ENCODE measurements around the gene ZMIZ1.

ZMIZ1 gene

DNA sequence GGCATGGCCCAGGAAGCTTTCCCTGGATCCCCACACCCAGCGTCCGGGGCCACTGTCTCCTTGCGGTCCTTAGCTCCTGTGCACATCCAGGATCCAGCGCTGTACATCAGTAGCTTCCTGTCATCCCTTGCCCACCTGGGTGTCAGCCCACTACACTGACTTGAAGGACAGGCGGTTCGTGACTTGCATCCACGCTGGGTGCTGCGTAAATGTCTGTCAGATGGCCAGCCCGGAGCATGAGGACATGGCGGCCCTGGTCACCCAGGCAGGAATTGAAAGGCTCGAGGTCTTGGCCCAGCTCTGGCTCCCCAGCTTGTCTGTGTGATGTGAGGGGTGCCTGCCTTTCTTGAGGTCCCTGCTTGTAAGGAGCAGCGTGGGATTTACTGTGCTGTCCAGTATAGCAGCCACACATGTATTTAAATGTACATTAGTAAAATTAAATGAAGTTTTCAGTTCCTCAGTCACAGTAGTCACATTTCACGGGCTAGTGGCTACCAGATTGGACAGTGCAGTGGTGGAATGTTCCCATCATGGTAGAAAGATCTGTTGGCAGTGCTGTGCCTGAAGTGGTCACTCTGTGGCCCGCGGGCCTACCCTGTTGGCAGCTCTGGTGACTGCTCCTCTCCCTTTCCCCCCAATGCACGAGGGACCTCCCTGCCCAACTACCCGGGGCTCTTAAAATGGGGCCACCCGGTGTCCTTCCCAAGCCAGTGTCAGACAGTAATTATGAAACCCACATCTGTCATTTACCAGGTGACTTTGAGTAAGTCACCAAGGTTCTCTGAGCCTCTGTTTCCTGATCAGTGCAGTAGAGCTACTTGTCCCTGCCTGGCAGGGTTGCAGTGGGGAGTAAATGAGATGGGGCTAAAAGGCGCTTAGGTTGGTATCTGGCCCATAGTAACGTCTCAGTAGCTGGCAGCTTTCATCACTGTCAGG, 180.7 kb downstream of the ZMIZ1 start:
- H3K4me3 ChIP-seq (ENCODE audit: low read depth in 1 of 2, low read length in 2 of 2) = peak overlapping the region in 1 of 2 donors; percentile 2
- no peaks in the 10 kb centered on the region for H3K9me3 ChIP-seq (ENCODE audit: control insufficient read depth in 1 of 2, low read length in 2 of 2)
- peaks cover 63 to 70% of the 10 kb centered on the region in 2 donors for H3K4me1 ChIP-seq (ENCODE audit: control insufficient read depth in 1 of 2, insufficient read depth in 2 of 2, low read length in 2 of 2)
- peak overlapping the region in 1 of 2 donors; percentile 0 for H3K9ac ChIP-seq (ENCODE audit: low read depth in 1 of 2, low read length in 2 of 2)
- H3K36me3 ChIP-seq (ENCODE audit: control insufficient read depth in 1 of 2, insufficient read depth in 2 of 2, low read length in 2 of 2) = peaks cover 0 to 4% of the 10 kb centered on the region in 2 donors
- no peaks in the 10 kb centered on the region for H3K27me3 ChIP-seq (ENCODE audit: control insufficient read depth in 1 of 2, insufficient read depth in 2 of 2, low read length in 2 of 2)
- H3K27ac ChIP-seq (ENCODE audit: low read depth, low read length) = peak overlapping the region; percentile 46

DNA sequence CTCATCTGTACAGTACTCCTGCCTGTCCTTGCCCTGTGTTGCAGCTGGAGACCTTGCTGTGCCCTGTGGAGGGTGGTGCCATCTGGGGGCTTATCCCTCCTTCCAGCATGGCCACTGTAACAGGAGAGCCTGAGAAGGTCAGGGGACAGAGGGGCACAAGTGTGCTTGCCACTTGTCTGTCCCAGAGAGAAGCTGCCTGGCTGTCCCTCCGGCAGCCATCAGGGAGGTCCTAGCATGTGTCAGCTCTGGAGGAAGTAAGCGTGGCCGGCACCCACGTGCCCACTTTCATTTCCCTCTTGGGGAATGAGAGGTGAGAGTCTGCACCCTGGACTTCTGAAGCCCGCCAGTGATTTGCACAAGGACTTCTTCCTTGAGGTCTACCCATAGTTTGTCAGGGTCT, 181.5 kb downstream of the ZMIZ1 start:
- Histone ChIP-seq H3K36me3 (ENCODE audit: control insufficient read depth in 1 of 2, insufficient read depth in 2 of 2, low read length in 2 of 2) (peaks cover 0 to 4% of the 10 kb centered on the region in 2 donors), H3K27ac (ENCODE audit: low read depth, low read length) (peak overlapping the region; percentile 46), H3K4me1 (ENCODE audit: control insufficient read depth in 1 of 2, insufficient read depth in 2 of 2, low read length in 2 of 2) (peaks cover 57 to 66% of the 10 kb centered on the region in 2 donors), H3K4me3 (ENCODE audit: low read depth in 1 of 2, low read length in 2 of 2) (peak overlapping the region in 1 of 2 donors; percentile 2), H3K9me3 (ENCODE audit: control insufficient read depth in 1 of 2, low read length in 2 of 2) (no peaks in the 10 kb centered on the region), H3K9ac (ENCODE audit: low read depth in 1 of 2, low read length in 2 of 2) (peak overlapping the region in 1 of 2 donors; percentile 0), H3K27me3 (ENCODE audit: control insufficient read depth in 1 of 2, insufficient read depth in 2 of 2, low read length in 2 of 2) (no peaks in the 10 kb centered on the region)

DNA sequence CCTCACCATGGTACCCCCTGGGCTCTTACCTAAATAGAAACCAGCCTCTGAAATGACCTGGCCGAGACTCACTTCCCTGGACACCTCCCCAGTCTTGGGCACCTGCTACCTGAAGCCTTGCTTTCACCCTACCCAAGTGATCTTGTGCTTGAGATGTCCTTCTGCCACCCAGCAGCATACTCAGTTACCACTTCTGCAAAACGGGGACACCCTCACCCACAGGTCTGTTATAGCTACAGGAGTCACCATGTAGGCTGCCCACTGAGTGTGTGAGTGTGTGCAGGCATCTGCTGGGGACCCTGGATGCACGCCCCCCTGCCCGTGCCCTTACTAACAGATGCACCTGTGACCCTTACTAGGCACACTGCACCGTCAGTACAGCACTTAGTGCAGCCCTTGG, 183.7 kb downstream of the ZMIZ1 start:
- Histone ChIP-seq H3K9ac (ENCODE audit: low read depth in 1 of 2, low read length in 2 of 2) (no peak overlapping the region), H3K36me3 (ENCODE audit: control insufficient read depth in 1 of 2, insufficient read depth in 2 of 2, low read length in 2 of 2) (peaks cover 3 to 7% of the 10 kb centered on the region in 2 donors), H3K4me3 (ENCODE audit: low read depth in 1 of 2, low read length in 2 of 2) (no peak overlapping the region), H3K27me3 (ENCODE audit: control insufficient read depth in 1 of 2, insufficient read depth in 2 of 2, low read length in 2 of 2) (no peaks in the 10 kb centered on the region), H3K27ac (ENCODE audit: low read depth, low read length) (no peak overlapping the region), H3K4me1 (ENCODE audit: control insufficient read depth in 1 of 2, insufficient read depth in 2 of 2, low read length in 2 of 2) (peaks cover 36 to 44% of the 10 kb centered on the region in 2 donors), H3K9me3 (ENCODE audit: control insufficient read depth in 1 of 2, low read length in 2 of 2) (no peaks in the 10 kb centered on the region)

DNA sequence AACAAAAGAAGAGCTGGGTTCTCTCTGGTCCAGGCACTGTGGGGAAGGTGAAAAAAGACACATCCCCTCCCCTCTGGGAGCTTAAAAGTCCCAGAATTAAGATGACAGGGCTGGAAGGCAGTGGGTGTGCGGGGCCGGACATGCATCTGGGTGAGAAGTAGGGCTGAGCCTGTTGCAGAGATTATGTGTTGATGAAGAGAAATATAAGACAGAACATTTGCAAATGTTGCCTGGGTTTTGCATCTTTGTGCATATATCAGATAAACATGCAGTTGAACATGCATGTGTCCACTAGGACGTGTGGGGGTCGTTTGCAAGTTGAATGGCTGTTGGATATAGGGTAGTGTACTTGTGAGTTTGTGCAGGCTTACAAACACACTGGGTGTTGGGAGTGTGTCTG, 184.2 kb downstream of the ZMIZ1 start:
- H3K27me3 ChIP-seq (ENCODE audit: control insufficient read depth in 1 of 2, insufficient read depth in 2 of 2, low read length in 2 of 2) = no peaks in the 10 kb centered on the region
- H3K4me1 ChIP-seq (ENCODE audit: control insufficient read depth in 1 of 2, insufficient read depth in 2 of 2, low read length in 2 of 2) = peaks cover 30 to 38% of the 10 kb centered on the region in 2 donors
- H3K27ac ChIP-seq (ENCODE audit: low read depth, low read length) = no peak overlapping the region
- H3K36me3 ChIP-seq (ENCODE audit: control insufficient read depth in 1 of 2, insufficient read depth in 2 of 2, low read length in 2 of 2) = peaks cover 3 to 7% of the 10 kb centered on the region in 2 donors
- H3K9ac ChIP-seq (ENCODE audit: low read depth in 1 of 2, low read length in 2 of 2) = no peak overlapping the region
- H3K9me3 ChIP-seq (ENCODE audit: control insufficient read depth in 1 of 2, low read length in 2 of 2) = no peaks in the 10 kb centered on the region
- no peak overlapping the region for H3K4me3 ChIP-seq (ENCODE audit: low read depth in 1 of 2, low read length in 2 of 2)

DNA sequence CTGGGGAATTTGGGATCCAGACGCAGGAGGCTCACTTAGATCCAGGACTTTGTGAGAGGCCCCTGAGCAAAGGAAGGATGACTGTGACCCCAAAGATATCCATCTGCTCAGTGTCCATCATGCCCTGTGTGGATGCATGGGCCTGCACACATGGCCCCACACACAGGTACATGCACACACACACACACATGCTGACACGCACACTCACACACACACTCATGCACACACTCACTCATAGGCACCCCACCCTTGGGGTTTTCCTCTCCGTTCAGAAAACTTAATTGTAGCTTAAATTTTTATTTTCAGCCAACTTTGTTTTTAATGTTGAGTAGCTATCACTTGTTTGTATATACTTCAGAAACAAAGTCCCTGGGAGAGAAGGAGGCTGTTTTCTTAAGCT, 184.9 kb downstream of the ZMIZ1 start:
- no peaks in the 10 kb centered on the region for H3K9me3 ChIP-seq (ENCODE audit: control insufficient read depth in 1 of 2, low read length in 2 of 2)
- H3K4me3 ChIP-seq (ENCODE audit: low read depth in 1 of 2, low read length in 2 of 2) = no peak overlapping the region
- no peaks in the 10 kb centered on the region for H3K27me3 ChIP-seq (ENCODE audit: control insufficient read depth in 1 of 2, insufficient read depth in 2 of 2, low read length in 2 of 2)
- H3K36me3 ChIP-seq (ENCODE audit: control insufficient read depth in 1 of 2, insufficient read depth in 2 of 2, low read length in 2 of 2) = peaks cover 3 to 10% of the 10 kb centered on the region in 2 donors
- no peak overlapping the region for H3K27ac ChIP-seq (ENCODE audit: low read depth, low read length)
- H3K4me1 ChIP-seq (ENCODE audit: control insufficient read depth in 1 of 2, insufficient read depth in 2 of 2, low read length in 2 of 2) = peaks cover 23 to 31% of the 10 kb centered on the region in 2 donors
- H3K9ac ChIP-seq (ENCODE audit: low read depth in 1 of 2, low read length in 2 of 2) = no peak overlapping the region

DNA sequence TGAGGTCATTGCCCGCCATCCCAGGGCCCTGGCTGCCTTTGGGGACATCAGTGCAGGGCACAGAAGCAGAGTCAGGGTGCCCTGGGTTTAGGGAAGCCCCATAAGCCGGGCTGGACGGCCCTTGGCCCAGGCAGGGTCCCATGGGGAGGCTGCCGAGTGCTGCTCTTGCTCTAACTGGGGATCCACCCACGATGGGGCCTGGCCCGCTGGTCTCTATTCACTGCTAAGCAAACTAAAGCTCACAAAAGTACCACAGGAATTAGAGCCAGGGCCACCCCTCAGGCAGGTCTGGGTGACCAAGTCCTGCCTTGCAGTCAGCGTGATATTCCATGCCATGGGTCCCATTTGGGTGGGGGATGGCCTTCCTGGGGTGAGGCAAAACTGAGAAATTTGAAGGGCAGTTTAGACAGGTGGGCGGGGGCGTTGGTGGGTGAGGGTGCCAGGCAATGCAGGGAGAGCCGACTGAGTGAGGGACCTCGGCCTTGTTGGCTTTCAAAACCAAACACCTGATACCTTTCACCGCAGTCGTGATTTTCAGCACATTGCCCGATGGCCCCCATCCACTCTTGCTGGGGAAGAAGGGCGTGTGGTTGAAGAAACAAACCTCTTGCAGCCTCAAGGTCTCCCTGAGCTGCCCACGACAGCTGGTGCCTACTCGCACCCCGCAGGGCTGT, 185.7 kb downstream of the ZMIZ1 start:
- Histone ChIP-seq H3K9me3 (ENCODE audit: control insufficient read depth in 1 of 2, low read length in 2 of 2) (no peaks in the 10 kb centered on the region), H3K4me3 (ENCODE audit: low read depth in 1 of 2, low read length in 2 of 2) (no peak overlapping the region), H3K36me3 (ENCODE audit: control insufficient read depth in 1 of 2, insufficient read depth in 2 of 2, low read length in 2 of 2) (peaks cover 3 to 10% of the 10 kb centered on the region in 2 donors), H3K27me3 (ENCODE audit: control insufficient read depth in 1 of 2, insufficient read depth in 2 of 2, low read length in 2 of 2) (no peaks in the 10 kb centered on the region), H3K27ac (ENCODE audit: low read depth, low read length) (no peak overlapping the region), H3K4me1 (ENCODE audit: control insufficient read depth in 1 of 2, insufficient read depth in 2 of 2, low read length in 2 of 2) (peaks cover 16 to 23% of the 10 kb centered on the region in 2 donors), H3K9ac (ENCODE audit: low read depth in 1 of 2, low read length in 2 of 2) (no peak overlapping the region)

DNA sequence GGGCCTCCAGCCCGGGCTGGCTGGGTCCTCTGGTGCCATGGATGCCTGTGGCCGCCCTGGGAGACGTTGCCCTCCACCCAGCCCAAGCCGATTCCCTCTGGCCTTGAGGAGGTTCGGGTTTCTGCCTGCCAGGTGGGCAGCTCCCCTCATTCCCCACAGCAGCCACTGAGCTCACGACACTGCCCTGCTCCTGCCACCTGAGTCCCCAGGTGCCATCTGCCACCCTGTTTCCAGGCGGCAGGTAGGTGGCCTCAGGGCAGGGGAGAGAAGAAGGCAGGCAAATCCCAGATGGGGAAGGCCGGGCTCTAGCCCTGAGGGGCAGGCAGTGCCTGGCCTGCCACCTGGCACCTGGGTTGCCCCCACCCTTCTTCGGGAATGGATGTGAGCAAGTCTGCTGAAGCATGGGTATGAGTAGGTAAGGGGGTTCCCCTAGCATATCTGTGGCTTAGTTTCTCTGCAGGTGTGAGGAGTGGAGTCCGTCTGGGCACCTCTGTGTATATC, 186.3 kb downstream of the ZMIZ1 start:
- Histone ChIP-seq H3K27ac (ENCODE audit: low read depth, low read length) (no peak overlapping the region), H3K9ac (ENCODE audit: low read depth in 1 of 2, low read length in 2 of 2) (no peak overlapping the region), H3K4me1 (ENCODE audit: control insufficient read depth in 1 of 2, insufficient read depth in 2 of 2, low read length in 2 of 2) (peaks cover 10 to 20% of the 10 kb centered on the region in 2 donors), H3K36me3 (ENCODE audit: control insufficient read depth in 1 of 2, insufficient read depth in 2 of 2, low read length in 2 of 2) (peaks cover 3 to 10% of the 10 kb centered on the region in 2 donors), H3K9me3 (ENCODE audit: control insufficient read depth in 1 of 2, low read length in 2 of 2) (no peaks in the 10 kb centered on the region), H3K4me3 (ENCODE audit: low read depth in 1 of 2, low read length in 2 of 2) (no peak overlapping the region), H3K27me3 (ENCODE audit: control insufficient read depth in 1 of 2, insufficient read depth in 2 of 2, low read length in 2 of 2) (no peaks in the 10 kb centered on the region)

DNA sequence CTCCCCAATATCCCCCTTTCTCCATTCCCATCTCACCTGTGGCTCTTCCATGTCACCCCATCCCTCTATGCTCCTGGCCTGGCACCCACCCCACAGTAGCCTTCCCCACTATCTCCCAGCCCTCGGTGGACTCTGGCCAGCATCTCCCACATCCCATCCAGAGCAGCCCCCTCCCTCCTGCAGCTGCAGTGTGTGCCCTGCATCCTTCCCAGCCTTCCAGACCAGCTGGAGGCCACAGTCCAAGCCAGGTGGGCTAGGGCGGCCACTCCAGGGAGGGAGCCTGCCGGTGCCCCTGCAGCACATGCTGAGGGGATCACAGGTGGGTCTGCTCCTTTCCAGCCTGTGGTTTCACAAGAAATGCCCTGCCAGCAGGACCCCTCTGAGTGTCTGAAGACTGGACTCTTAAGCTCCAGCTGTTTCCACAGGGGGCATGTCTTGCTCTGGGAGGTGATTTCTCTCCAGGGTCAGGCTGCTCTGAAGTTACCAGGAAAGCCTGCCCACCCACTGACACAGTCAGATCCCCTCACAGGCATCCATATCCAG, 187.6 kb downstream of the ZMIZ1 start:
- no peaks in the 10 kb centered on the region for H3K27me3 ChIP-seq (ENCODE audit: control insufficient read depth in 1 of 2, insufficient read depth in 2 of 2, low read length in 2 of 2)
- H3K36me3 ChIP-seq (ENCODE audit: control insufficient read depth in 1 of 2, insufficient read depth in 2 of 2, low read length in 2 of 2) = peaks cover 3 to 10% of the 10 kb centered on the region in 2 donors
- H3K9me3 ChIP-seq (ENCODE audit: control insufficient read depth in 1 of 2, low read length in 2 of 2) = no peaks in the 10 kb centered on the region
- no peak overlapping the region for H3K4me3 ChIP-seq (ENCODE audit: low read depth in 1 of 2, low read length in 2 of 2)
- H3K9ac ChIP-seq (ENCODE audit: low read depth in 1 of 2, low read length in 2 of 2) = no peak overlapping the region
- H3K27ac ChIP-seq (ENCODE audit: low read depth, low read length) = no peak overlapping the region
- H3K4me1 ChIP-seq (ENCODE audit: control insufficient read depth in 1 of 2, insufficient read depth in 2 of 2, low read length in 2 of 2) = peaks cover 0 to 17% of the 10 kb centered on the region in 2 donors

DNA sequence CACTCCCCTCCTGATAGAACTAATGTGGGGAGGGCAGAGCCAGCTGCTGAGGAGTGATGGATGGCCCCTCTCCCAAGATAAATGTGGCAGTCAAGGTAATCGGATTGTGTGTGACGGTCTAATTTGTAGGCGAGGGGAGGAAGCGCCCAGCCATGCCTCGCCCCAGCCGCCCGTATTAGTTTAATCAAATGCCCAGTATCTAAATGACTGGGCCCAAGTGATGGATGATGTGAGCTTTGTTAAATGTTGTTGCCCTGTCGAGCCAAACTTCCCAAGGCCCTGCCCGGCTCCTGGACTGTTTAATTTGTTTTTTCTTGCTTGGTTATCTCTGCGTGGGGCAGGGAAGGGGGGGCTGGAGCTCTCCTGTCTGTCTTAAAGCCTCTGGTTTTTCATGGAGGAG, 190.1 kb downstream of the ZMIZ1 start:
- H3K4me1 ChIP-seq (ENCODE audit: control insufficient read depth in 1 of 2, insufficient read depth in 2 of 2, low read length in 2 of 2) = peaks cover 6 to 25% of the 10 kb centered on the region in 2 donors
- H3K27ac ChIP-seq (ENCODE audit: low read depth, low read length) = no peak overlapping the region
- H3K9ac ChIP-seq (ENCODE audit: low read depth in 1 of 2, low read length in 2 of 2) = no peak overlapping the region
- peaks cover 3 to 6% of the 10 kb centered on the region in 2 donors for H3K36me3 ChIP-seq (ENCODE audit: control insufficient read depth in 1 of 2, insufficient read depth in 2 of 2, low read length in 2 of 2)
- H3K27me3 ChIP-seq (ENCODE audit: control insufficient read depth in 1 of 2, insufficient read depth in 2 of 2, low read length in 2 of 2) = no peaks in the 10 kb centered on the region
- no peak overlapping the region for H3K4me3 ChIP-seq (ENCODE audit: low read depth in 1 of 2, low read length in 2 of 2)
- no peaks in the 10 kb centered on the region for H3K9me3 ChIP-seq (ENCODE audit: control insufficient read depth in 1 of 2, low read length in 2 of 2)

DNA sequence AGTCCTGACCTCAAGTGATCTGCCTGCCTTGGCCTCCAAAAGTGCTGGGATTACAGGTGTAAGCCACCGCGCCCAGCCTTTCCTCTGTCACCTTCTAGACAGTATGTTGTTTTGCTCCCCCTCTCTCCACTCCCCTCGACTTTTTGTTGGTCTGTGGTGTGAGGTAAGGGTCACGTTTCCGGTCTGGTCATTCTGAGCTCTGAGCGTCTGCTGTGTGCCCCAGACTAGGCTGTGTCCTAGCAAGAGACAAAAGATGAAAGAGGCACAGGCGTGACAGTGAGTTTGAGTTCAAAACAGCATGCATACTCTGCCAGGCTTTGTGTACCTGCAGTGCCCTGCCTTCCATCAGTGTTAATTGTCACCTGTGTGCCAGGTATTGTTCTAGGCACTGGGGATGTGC, 191.1 kb downstream of the ZMIZ1 start:
- Histone ChIP-seq H3K9me3 (ENCODE audit: control insufficient read depth in 1 of 2, low read length in 2 of 2) (no peaks in the 10 kb centered on the region), H3K4me1 (ENCODE audit: control insufficient read depth in 1 of 2, insufficient read depth in 2 of 2, low read length in 2 of 2) (peaks cover 11 to 24% of the 10 kb centered on the region in 2 donors), H3K9ac (ENCODE audit: low read depth in 1 of 2, low read length in 2 of 2) (no peak overlapping the region), H3K4me3 (ENCODE audit: low read depth in 1 of 2, low read length in 2 of 2) (no peak overlapping the region), H3K27ac (ENCODE audit: low read depth, low read length) (no peak overlapping the region), H3K36me3 (ENCODE audit: control insufficient read depth in 1 of 2, insufficient read depth in 2 of 2, low read length in 2 of 2) (peaks cover 3 to 6% of the 10 kb centered on the region in 2 donors), H3K27me3 (ENCODE audit: control insufficient read depth in 1 of 2, insufficient read depth in 2 of 2, low read length in 2 of 2) (no peaks in the 10 kb centered on the region)
